ENCODE results near the gene DPP10.

- TF ChIP-seq CTCF (IDR thresholded peaks at IDR 0.05 in 8 of 11, conservative IDR thresholded peaks at IDR 0.05 in 3 of 11) (no peak), POLR2AphosphoS5 (IDR thresholded peaks at IDR 0.05) (no peak)
Observed at GRCh38 chr2:115171751-115172150, 729.3 kb downstream of the DPP10 start.
